ENCODE measurements around the gene TBC1D19.
"Not testable (repeated sequence)": the region's sequence is repeated elsewhere in the genome, so short reads cannot be mapped to it uniquely, and the experiment has no call there.

DNA sequence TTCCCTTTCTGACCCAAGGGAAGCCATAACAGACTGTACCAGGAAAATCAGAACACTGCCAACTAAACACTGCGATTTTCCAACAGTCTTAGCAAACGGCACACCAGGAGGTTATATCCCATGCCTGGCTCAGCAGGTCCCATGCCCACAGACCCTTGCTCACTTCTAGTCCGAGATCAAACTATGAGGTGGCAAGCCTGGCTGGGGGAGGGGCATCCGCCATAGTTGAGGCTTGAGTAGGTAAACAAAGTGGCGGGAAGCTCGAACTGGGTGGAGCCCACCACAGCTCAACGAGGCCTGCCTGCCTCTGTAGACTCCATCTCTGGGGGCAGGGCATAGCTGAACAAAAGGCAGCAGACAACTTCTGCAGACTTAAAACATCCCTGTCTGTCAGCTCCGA is 56.8 kb downstream of the TBC1D19 start:
- TF ChIP-seq, protein P1, sequence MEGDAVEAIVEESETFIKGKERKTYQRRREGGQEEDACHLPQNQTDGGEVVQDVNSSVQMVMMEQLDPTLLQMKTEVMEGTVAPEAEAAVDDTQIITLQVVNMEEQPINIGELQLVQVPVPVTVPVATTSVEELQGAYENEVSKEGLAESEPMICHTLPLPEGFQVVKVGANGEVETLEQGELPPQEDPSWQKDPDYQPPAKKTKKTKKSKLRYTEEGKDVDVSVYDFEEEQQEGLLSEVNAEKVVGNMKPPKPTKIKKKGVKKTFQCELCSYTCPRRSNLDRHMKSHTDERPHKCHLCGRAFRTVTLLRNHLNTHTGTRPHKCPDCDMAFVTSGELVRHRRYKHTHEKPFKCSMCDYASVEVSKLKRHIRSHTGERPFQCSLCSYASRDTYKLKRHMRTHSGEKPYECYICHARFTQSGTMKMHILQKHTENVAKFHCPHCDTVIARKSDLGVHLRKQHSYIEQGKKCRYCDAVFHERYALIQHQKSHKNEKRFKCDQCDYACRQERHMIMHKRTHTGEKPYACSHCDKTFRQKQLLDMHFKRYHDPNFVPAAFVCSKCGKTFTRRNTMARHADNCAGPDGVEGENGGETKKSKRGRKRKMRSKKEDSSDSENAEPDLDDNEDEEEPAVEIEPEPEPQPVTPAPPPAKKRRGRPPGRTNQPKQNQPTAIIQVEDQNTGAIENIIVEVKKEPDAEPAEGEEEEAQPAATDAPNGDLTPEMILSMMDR (IDR thresholded peaks at IDR 0.05; ENCODE audit: low read depth, low read length, poor library complexity, severe bottlenecking), result not testable (repeated sequence)
- not testable (repeated sequence) for TF ChIP-seq EZH2phosphoT487 (IDR thresholded peaks at IDR 0.05; ENCODE audit: borderline replicate concordance, low read length)

All from DOHH2 (cell line).